Fibroblast of the aortic adventitia (primary cell): ENCODE measurements around the gene METTL8. TPM values are rescaled to one million over a fixed set of nuclear protein-coding genes. Genes with fewer than 3 reads are reported as not detected.
"Not testable (repeated sequence)": the region's sequence is repeated elsewhere in the genome, so short reads cannot be mapped to it uniquely, and the experiment has no call there.

Source experiments
- DNase-seq: peaks from one replicate; pipeline ENCODE4 v3.0.0-alpha.2; 2010; ENCODE audit warnings: low read depth
- H3K4me3 ChIP-seq: 2 replicates; pipeline ENCODE4 v1.5.1; 2011; ENCODE audit warnings: low read depth, mild to moderate bottlenecking, control low read depth, low read length, moderate library complexity
- total RNA-seq: library from RNA; depleted of rRNA; stranded (reverse); fragments of >200 nt; gene quantifications from 2 replicates; pipeline ENCODE4 v1.2.3, GENCODE V29; 2012; ENCODE audit warnings: low replicate concordance
- TF ChIP-seq, protein P1 (sequence below): IDR thresholded peaks from 2 replicates; pipeline ENCODE4 v1.5.1; 2011; ENCODE audit warnings: mild to moderate bottlenecking, low read length, control low read depth, inconsistent platforms; ENCODE audit not compliant: insufficient read depth

Gene METTL8
- total RNA-seq, 1 donor = 34.6 TPM

GRCh38 chr2:171316755-171317337, 116.9 kb downstream of the METTL8 start:
- no peak overlapping the region for H3K4me3 ChIP-seq
- TF ChIP-seq, protein P1, sequence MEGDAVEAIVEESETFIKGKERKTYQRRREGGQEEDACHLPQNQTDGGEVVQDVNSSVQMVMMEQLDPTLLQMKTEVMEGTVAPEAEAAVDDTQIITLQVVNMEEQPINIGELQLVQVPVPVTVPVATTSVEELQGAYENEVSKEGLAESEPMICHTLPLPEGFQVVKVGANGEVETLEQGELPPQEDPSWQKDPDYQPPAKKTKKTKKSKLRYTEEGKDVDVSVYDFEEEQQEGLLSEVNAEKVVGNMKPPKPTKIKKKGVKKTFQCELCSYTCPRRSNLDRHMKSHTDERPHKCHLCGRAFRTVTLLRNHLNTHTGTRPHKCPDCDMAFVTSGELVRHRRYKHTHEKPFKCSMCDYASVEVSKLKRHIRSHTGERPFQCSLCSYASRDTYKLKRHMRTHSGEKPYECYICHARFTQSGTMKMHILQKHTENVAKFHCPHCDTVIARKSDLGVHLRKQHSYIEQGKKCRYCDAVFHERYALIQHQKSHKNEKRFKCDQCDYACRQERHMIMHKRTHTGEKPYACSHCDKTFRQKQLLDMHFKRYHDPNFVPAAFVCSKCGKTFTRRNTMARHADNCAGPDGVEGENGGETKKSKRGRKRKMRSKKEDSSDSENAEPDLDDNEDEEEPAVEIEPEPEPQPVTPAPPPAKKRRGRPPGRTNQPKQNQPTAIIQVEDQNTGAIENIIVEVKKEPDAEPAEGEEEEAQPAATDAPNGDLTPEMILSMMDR = no peak
- DNase-seq = no peak

- no peak overlapping the region for H3K4me3 ChIP-seq
- TF ChIP-seq, protein P1 = no peak
- no peak for DNase-seq
Measured at GRCh38 chr2:171316220-171316619, 117.6 kb downstream of the METTL8 start.

- H3K4me3 ChIP-seq = no peak overlapping the region
- no peak for DNase-seq
- TF ChIP-seq, protein P1 = no peak
Measured at GRCh38 chr2:171315781-171316180, 118.0 kb downstream of the METTL8 start.

GRCh38 chr2:171312182-171312581, 121.6 kb downstream of the METTL8 start:
- not testable (repeated sequence) for H3K4me3 ChIP-seq, DNase-seq

DNA sequence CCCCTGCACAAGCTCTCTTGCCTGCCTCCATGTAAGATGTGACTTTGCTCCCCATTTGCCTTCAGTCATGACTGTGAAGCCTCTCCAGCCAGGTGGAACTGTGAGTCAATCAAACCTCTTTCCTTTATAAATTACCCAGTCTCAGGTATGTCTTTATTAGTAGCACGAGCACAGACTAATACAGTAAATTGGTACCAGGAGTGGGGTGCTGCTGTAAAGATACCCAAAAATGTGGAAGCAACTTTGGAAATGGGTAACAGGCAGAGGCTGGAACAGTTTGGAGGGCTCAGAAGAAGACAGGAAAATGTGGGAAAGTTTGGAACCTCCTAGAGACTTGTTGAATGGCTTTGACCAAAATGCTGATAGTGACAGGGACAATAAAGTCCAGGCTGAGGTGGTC, 122.2 kb downstream of the METTL8 start:
- not testable (repeated sequence) for DNase-seq

DNA sequence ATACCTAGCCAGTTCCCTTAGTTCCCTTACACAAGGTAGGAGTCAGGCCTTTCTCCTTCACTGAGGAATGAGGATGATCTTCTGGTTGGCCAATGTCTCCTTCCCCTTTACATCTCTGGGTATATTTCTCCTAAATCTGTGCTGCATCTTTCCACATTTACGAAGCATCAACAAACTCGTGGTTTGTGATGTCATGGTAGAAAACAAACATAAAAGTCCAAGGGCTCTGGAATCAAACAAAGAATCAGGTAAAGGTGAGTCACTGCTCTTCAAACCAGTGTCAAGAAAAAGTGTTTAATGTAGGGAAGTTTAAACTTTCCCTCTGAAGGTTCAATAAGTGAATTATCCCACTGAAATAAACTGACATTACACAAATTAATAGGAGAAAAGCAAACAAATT, 122.9 kb downstream of the METTL8 start:
- DNase-seq = no peak
- no peak overlapping the region for H3K4me3 ChIP-seq
- TF ChIP-seq, protein P1 = no peak

More for the DNA sequence above, 122.2 kb downstream of the METTL8 start:
- H3K4me3 ChIP-seq = not testable (repeated sequence)

GRCh38 chr2:171309455-171310286, 124.1 kb downstream of the METTL8 start:
- no peak for DNase-seq
- H3K4me3 ChIP-seq = no peak overlapping the region

More at GRCh38 chr2:171309455-171310286, 124.1 kb downstream of the METTL8 start:
- TF ChIP-seq, protein P1 = no peak
